ENCODE measurements around the gene EPHB3. TPM values are rescaled to one million over a fixed set of nuclear protein-coding genes. Genes with fewer than 3 reads are reported as not detected.
A peak's percentile ranks its signal among the peaks of the same experiment; 100 is the strongest.

Gene EPHB3
- total and polyA plus RNA-seq, 9 donors = 2.1 to 31.0 (median 10.6) TPM

GRCh38 chr3:184593220-184593927 is 31.8 kb downstream of the EPHB3 start:
- 16 to 31% (median 20%) methylated on average over 7 of the region's 7 CpGs for WGBS, 3 donors
- Histone ChIP-seq H3K27me3 (no peaks in the 10 kb centered on the region), H3K4me3 (no peak overlapping the region), H3K4me1 (ENCODE audit: insufficient read depth) (peaks cover 20% of the 10 kb centered on the region), H3K36me3 (no peaks in the 10 kb centered on the region), H3K27ac (peak overlapping the region; percentile 57 to 88), H3K9me3 (no peaks in the 10 kb centered on the region)
- DNase-seq = peak; percentile 66 to 81 (median 73)
- TF ChIP-seq EP300 (IDR thresholded peaks at IDR 0.05) (no peak), CTCF (IDR thresholded peaks at IDR 0.05) (no peak), POLR2A (IDR thresholded peaks at IDR 0.05) (no peak)
- intact Hi-C loops (cut with DNase I) = loop anchor here in 1 of 4 donors (10.0 kb wide), 1 partner anchor 121 kb away; the partner anchor contains the start of gene MAGEF1

- Histone ChIP-seq H3K36me3 (no peaks in the 10 kb centered on the region), H3K27me3 (no peaks in the 10 kb centered on the region), H3K4me3 (no peak overlapping the region), H3K27ac (peak overlapping the region; percentile 57 to 88), H3K4me1 (ENCODE audit: insufficient read depth) (peaks cover 20% of the 10 kb centered on the region), H3K9me3 (no peaks in the 10 kb centered on the region)
- DNase-seq = no peak
- intact Hi-C loops (cut with DNase I) = loop anchor here in 1 of 4 donors (10.0 kb wide), 1 partner anchor 121 kb away; the partner anchor contains the start of gene MAGEF1
- 62 to 69% (median 64%) methylated on average over 10 of the region's 10 CpGs for WGBS, 3 donors
- no peak for TF ChIP-seq EP300 (IDR thresholded peaks at IDR 0.05)
- TF ChIP-seq CTCF (IDR thresholded peaks at IDR 0.05) = no peak
- TF ChIP-seq POLR2A (IDR thresholded peaks at IDR 0.05) = no peak
These were observed 32.3 kb downstream of the EPHB3 start for GRCh38 chr3:184593928-184594303.

- TF ChIP-seq POLR2A (IDR thresholded peaks at IDR 0.05) (no peak), CTCF (IDR thresholded peaks at IDR 0.05) (no peak), EP300 (IDR thresholded peaks at IDR 0.05) (no peak)
- intact Hi-C loops (cut with DNase I) = loop anchor here in 1 of 4 donors (10.0 kb wide), 1 partner anchor 120 kb away; the partner anchor contains the start of gene MAGEF1
- Histone ChIP-seq H3K4me3 (no peak overlapping the region), H3K27ac (peak overlapping the region; percentile 57 to 88), H3K27me3 (no peaks in the 10 kb centered on the region), H3K9me3 (no peaks in the 10 kb centered on the region), H3K4me1 (ENCODE audit: insufficient read depth) (peaks cover 20% of the 10 kb centered on the region), H3K36me3 (no peaks in the 10 kb centered on the region)
- WGBS, 3 donors = 46 to 56% (median 54%) methylated on average over 12 of the region's 12 CpGs
- peak in 4 of 5 donors; percentile 53 to 58 (median 54) for DNase-seq
These were observed 32.9 kb downstream of the EPHB3 start for GRCh38 chr3:184594371-184595001.

GRCh38 chr3:184595726-184596125 is 34.1 kb downstream of the EPHB3 start:
- Histone ChIP-seq H3K27me3 (no peaks in the 10 kb centered on the region), H3K9me3 (no peaks in the 10 kb centered on the region), H3K4me1 (ENCODE audit: insufficient read depth) (peaks cover 18% of the 10 kb centered on the region), H3K36me3 (no peaks in the 10 kb centered on the region), H3K27ac (peak overlapping the region in 1 of 2 donors; percentile 88), H3K4me3 (no peak overlapping the region)
- no peak for TF ChIP-seq CTCF (IDR thresholded peaks at IDR 0.05)
- no peak for TF ChIP-seq POLR2A (IDR thresholded peaks at IDR 0.05)
- no peak for TF ChIP-seq EP300 (IDR thresholded peaks at IDR 0.05)
- 83 to 89% (median 87%) methylated on average over 8 of the region's 8 CpGs for WGBS, 3 donors
- DNase-seq = peak in 2 of 5 donors; percentile 27 to 33
- intact Hi-C loops (cut with DNase I) = loop anchor here in 1 of 4 donors (10.0 kb wide), 1 partner anchor 119 kb away; the partner anchor contains the start of gene MAGEF1
